ENCODE measurements around the gene GNB1L. TPM values are rescaled to one million over a fixed set of nuclear protein-coding genes. Genes with fewer than 3 reads are reported as not detected.

The GNB1L gene
- total and polyA plus RNA-seq, 2 of the 13 experiments (the other 11 are each of a cell fraction or from before 2014, with no cell fraction given), result 2.5 to 7.4 TPM

GRCh38 chr22:19776433-19777031 lies 78.1 kb downstream of the GNB1L start:
- intact Hi-C loops (cut with micrococcal nuclease; ENCODE audit: unreplicated experiment) (no loop called here), in situ Hi-C loops (cut with HindIII; ENCODE audit: extremely low pct_ligation_motif_present, low pct_unique_long_range_greater_than_20kb) (no loop called here)
- CTCF ChIA-PET (ENCODE audit: low intra/inter-chr PET ratio, low total read pairs), result no interaction called here
- peak overlapping the region; percentile 49; the same call in 1 of the 2 replicates for H3K4me2 ChIP-seq (ENCODE audit: low read depth, low read length)
- H3K27ac ChIP-seq (ENCODE audit: extremely low read length, insufficient read depth, low read length), result no peak overlapping the region
- peak overlapping the region in 1 of 3 experiments; percentile 7; a peak in 1 of 6 replicates for H3K4me3 ChIP-seq (replicated peaks in 1 of 3; ENCODE audit: insufficient read depth in 1 of 3, low read depth in 2 of 3, low read length in 3 of 3)
- POLR2A ChIA-PET, result interaction anchor here (0.9 kb wide), 1 partner anchor 14 kb away, joined by 3 read pairs; no protein-coding TSS in a partner anchor
- H3K9me3 ChIP-seq (ENCODE audit: low read length), result no peaks in the 10 kb centered on the region
- peaks cover 5 to 62% of the 10 kb centered on the region in 2 experiments; a peak in 4 of 5 replicates for H3K27me3 ChIP-seq (ENCODE audit: control insufficient read depth in 1 of 2, insufficient read depth in 2 of 2, low read length in 2 of 2)
- BruUV-seq (replicated peaks), result no TSS peak
- H3K79me2 ChIP-seq (ENCODE audit: insufficient read depth, low read length), result no peaks in the 10 kb centered on the region
- TF ChIP-seq ZBTB42 (CRISPR knock-in tag; IDR thresholded peaks at IDR 0.05), result no peak
- no peak for TF ChIP-seq HMG20A (CRISPR knock-in tag; IDR thresholded peaks at IDR 0.05; ENCODE audit: borderline replicate concordance)
- TF ChIP-seq ZNF20 (CRISPR knock-in tag; IDR thresholded peaks at IDR 0.05), result no peak
- TF ChIP-seq ZNF776 (CRISPR knock-in tag; IDR thresholded peaks at IDR 0.05), result no peak
- ATAC-seq (peak; percentile 33; the same call in 2 of the 3 replicates), DNase-seq (ENCODE audit: low spot score) (no peak), FAIRE-seq (no peak)
- no peak overlapping the region for H3K9ac ChIP-seq (ENCODE audit: insufficient read depth, low read depth, low read length)
- H2AFZ ChIP-seq (ENCODE audit: low read length), result peak overlapping the region; percentile 54
- H4K20me1 ChIP-seq (ENCODE audit: insufficient read depth, low read length), result no peaks in the 10 kb centered on the region
- 0 out of 2 replicates have a peak, but pooled peaks cover 5% of the 10 kb centered on the region for H3K4me1 ChIP-seq (ENCODE audit: insufficient read depth, low read length)
- no peaks in the 10 kb centered on the region for H3K36me3 ChIP-seq (replicated peaks in 1 of 2; ENCODE audit: control insufficient read depth in 1 of 2, insufficient read depth in 2 of 2, low read length in 2 of 2)
- WGBS (ENCODE audit: low lambda C conversion rate), result 16% methylated on average over 13 of the region's 18 CpGs

- H2AFZ ChIP-seq (ENCODE audit: low read length), result no peak overlapping the region
- no peak overlapping the region for H3K4me2 ChIP-seq (ENCODE audit: low read depth, low read length)
- no peak for DNase-seq (ENCODE audit: low spot score)
- ChIA-PET POLR2A (interaction anchor here (0.9 kb wide), 1 partner anchor 13 kb away, joined by 3 read pairs; no protein-coding TSS in a partner anchor), CTCF (ENCODE audit: low intra/inter-chr PET ratio, low total read pairs) (no interaction called here)
- ATAC-seq, result no peak
- intact Hi-C loops (cut with micrococcal nuclease; ENCODE audit: unreplicated experiment), result no loop called here
- 0 out of 2 replicates have a peak, but pooled peaks cover 5% of the 10 kb centered on the region for H3K4me1 ChIP-seq (ENCODE audit: insufficient read depth, low read length)
- peaks cover 4% of the 10 kb centered on the region; the same call in 1 of the 2 replicates for H4K20me1 ChIP-seq (ENCODE audit: insufficient read depth, low read length)
- no peaks in the 10 kb centered on the region for H3K79me2 ChIP-seq (ENCODE audit: insufficient read depth, low read length)
- H3K9ac ChIP-seq (ENCODE audit: insufficient read depth, low read depth, low read length), result no peak overlapping the region
- H3K27ac ChIP-seq (ENCODE audit: extremely low read length, insufficient read depth, low read length), result no peak overlapping the region
- TF ChIP-seq ZNF687 (CRISPR knock-in tag; IDR thresholded peaks at IDR 0.05) (peak; percentile 4; the same call in 1 of the 2 replicates), ZNF567 (CRISPR knock-in tag; IDR thresholded peaks at IDR 0.05; ENCODE audit: borderline replicate concordance) (no peak), ZNF784 (CRISPR knock-in tag; IDR thresholded peaks at IDR 0.05; ENCODE audit: borderline replicate concordance) (no peak), ZNF788 (CRISPR knock-in tag; IDR thresholded peaks at IDR 0.05; ENCODE audit: borderline replicate concordance) (no peak)
- no TSS peak for BruUV-seq (replicated peaks)
- H3K36me3 ChIP-seq (replicated peaks in 1 of 2; ENCODE audit: control insufficient read depth in 1 of 2, insufficient read depth in 2 of 2, low read length in 2 of 2), result no peaks in the 10 kb centered on the region
- H3K27me3 ChIP-seq (ENCODE audit: control insufficient read depth in 1 of 2, insufficient read depth in 2 of 2, low read length in 2 of 2), result peaks cover 5 to 69% of the 10 kb centered on the region in 2 experiments; a peak in 4 of 5 replicates
- 38% methylated on average over 5 of the region's 24 CpGs for WGBS (ENCODE audit: low lambda C conversion rate)
- in situ Hi-C loops (cut with HindIII; ENCODE audit: extremely low pct_ligation_motif_present, low pct_unique_long_range_greater_than_20kb), result no loop called here
- no peak overlapping the region for H3K4me3 ChIP-seq (replicated peaks in 1 of 3; ENCODE audit: insufficient read depth in 1 of 3, low read depth in 2 of 3, low read length in 3 of 3)
- FAIRE-seq, result no peak
- H3K9me3 ChIP-seq (ENCODE audit: low read length), result no peaks in the 10 kb centered on the region
These were observed 79.0 kb downstream of the GNB1L start for GRCh38 chr22:19775496-19776325.

Measured in HepG2 (cell line).